Osteocyte (in vitro differentiated cells): ENCODE measurements around the gene HTR3A. TPM values are rescaled to one million over a fixed set of nuclear protein-coding genes. Genes with fewer than 3 reads are reported as not detected.

ENCODE experiments used
- DNase-seq: peaks from one replicate; pipeline ENCODE4 v3.0.0; 2021; ENCODE audit warnings: mixed read lengths; ENCODE audit not compliant: unreplicated experiment; ENCODE audit errors: extremely low spot score
- H3K27ac Mint-ChIP-seq: one replicate; pipeline ENCODE4 v1.8.0; 2021; ENCODE audit warnings: mild to moderate bottlenecking, mixed read lengths; ENCODE audit not compliant: unreplicated experiment
- H3K27me3 Mint-ChIP-seq: one replicate; pipeline ENCODE4 v1.8.0; 2021; ENCODE audit warnings: mixed read lengths; ENCODE audit not compliant: unreplicated experiment
- H3K36me3 Mint-ChIP-seq: one replicate; pipeline ENCODE4 v1.8.0; 2021; ENCODE audit warnings: mixed read lengths; ENCODE audit not compliant: unreplicated experiment
- H3K4me1 Mint-ChIP-seq: one replicate; pipeline ENCODE4 v1.8.0; 2021; ENCODE audit warnings: mixed read lengths; ENCODE audit not compliant: unreplicated experiment
- H3K4me3 Mint-ChIP-seq: one replicate; pipeline ENCODE4 v1.8.0; 2021; ENCODE audit warnings: mild to moderate bottlenecking, moderate library complexity, mixed read lengths; ENCODE audit not compliant: unreplicated experiment
- H3K9me3 Mint-ChIP-seq: one replicate; pipeline ENCODE4 v1.8.0; 2021; ENCODE audit warnings: mixed read lengths; ENCODE audit not compliant: unreplicated experiment
- CTCF ChIP-seq: fragments of 200-600 bp; sonication (generic); IDR thresholded peaks from 2 replicates; pipeline ENCODE4 v1.5.0; 2021; ENCODE audit warnings: antibody characterized with exemption, mild to moderate bottlenecking, moderate library complexity
- total RNA-seq: library from RNA; stranded (reverse); gene quantifications from 2 replicates; pipeline ENCODE4 v1.2.1, GENCODE V29; 2021

The HTR3A gene
- total RNA-seq, 1 donor from 2014 or later = not detected

- Mint-ChIP-seq H3K9me3 (no peaks in the 10 kb centered on the region), H3K27me3 (peaks cover 25% of the 10 kb centered on the region), H3K36me3 (no peaks in the 10 kb centered on the region), H3K4me1 (no peaks in the 10 kb centered on the region), H3K4me3 (no peak overlapping the region), H3K27ac (no peak overlapping the region)
- DNase-seq = no peak
- no peak for TF ChIP-seq CTCF
These were observed 2.8 kb downstream of the HTR3A start for GRCh38 chr11:113977701-113978100.

- peaks cover 29% of the 10 kb centered on the region for H3K27me3 Mint-ChIP-seq
- H3K9me3 Mint-ChIP-seq = no peaks in the 10 kb centered on the region
- no peaks in the 10 kb centered on the region for H3K4me1 Mint-ChIP-seq
- no peaks in the 10 kb centered on the region for H3K36me3 Mint-ChIP-seq
- H3K4me3 Mint-ChIP-seq = no peak overlapping the region
- no peak for DNase-seq
- TF ChIP-seq CTCF = no peak
- no peak overlapping the region for H3K27ac Mint-ChIP-seq
These were observed 4.5 kb downstream of the HTR3A start for GRCh38 chr11:113979431-113979830.

GRCh38 chr11:113980785-113981184 is 5.9 kb downstream of the HTR3A start:
- peaks cover 29% of the 10 kb centered on the region for H3K27me3 Mint-ChIP-seq
- no peak for DNase-seq
- H3K4me3 Mint-ChIP-seq = no peak overlapping the region
- no peaks in the 10 kb centered on the region for H3K4me1 Mint-ChIP-seq
- TF ChIP-seq CTCF = no peak
- no peaks in the 10 kb centered on the region for H3K36me3 Mint-ChIP-seq
- no peak overlapping the region for H3K27ac Mint-ChIP-seq
- no peaks in the 10 kb centered on the region for H3K9me3 Mint-ChIP-seq

- H3K27me3 Mint-ChIP-seq = peaks cover 21% of the 10 kb centered on the region
- no peak for DNase-seq
- H3K4me3 Mint-ChIP-seq = no peak overlapping the region
- H3K9me3 Mint-ChIP-seq = no peaks in the 10 kb centered on the region
- H3K27ac Mint-ChIP-seq = no peak overlapping the region
- H3K36me3 Mint-ChIP-seq = no peaks in the 10 kb centered on the region
- TF ChIP-seq CTCF = no peak
- H3K4me1 Mint-ChIP-seq = no peaks in the 10 kb centered on the region
These were observed 7.4 kb downstream of the HTR3A start for GRCh38 chr11:113982306-113982705.

- no peak for DNase-seq
- Mint-ChIP-seq H3K9me3 (no peaks in the 10 kb centered on the region), H3K27ac (no peak overlapping the region), H3K4me1 (no peaks in the 10 kb centered on the region), H3K27me3 (peaks cover 21% of the 10 kb centered on the region), H3K4me3 (no peak overlapping the region), H3K36me3 (no peaks in the 10 kb centered on the region)
- no peak for TF ChIP-seq CTCF
These were observed 9.9 kb downstream of the HTR3A start for GRCh38 chr11:113984781-113985180.
